HG03457 (cell line): ENCODE data around the gene E2F3.

Experiments
- ATAC-seq: cut with Tn5 transposase; IDR thresholded peaks from one replicate; pipeline ENCODE4 v1.9.1; 2021; ENCODE audit warnings: moderate number of reproducible peaks; ENCODE audit not compliant: unreplicated experiment

The E2F3 gene

GRCh38 chr6:20402092-20402341 lies 338 bp downstream of the E2F3 start:
- ATAC-seq, result no peak

GRCh38 chr6:20402342-20403069 lies 827 bp downstream of the E2F3 start:
- no peak for ATAC-seq

GRCh38 chr6:20403070-20403765 lies 1.5 kb downstream of the E2F3 start:
- peak; percentile 48 for ATAC-seq

- peak; percentile 0 for ATAC-seq
These were observed 2.3 kb downstream of the E2F3 start for GRCh38 chr6:20403766-20404640.

GRCh38 chr6:20404641-20405032 lies 3.0 kb downstream of the E2F3 start:
- ATAC-seq, result peak; percentile 30

GRCh38 chr6:20408851-20409250 lies 7.2 kb downstream of the E2F3 start:
- ATAC-seq, result no peak

GRCh38 chr6:20409427-20409971 lies 7.8 kb downstream of the E2F3 start:
- ATAC-seq, result peak; percentile 95

GRCh38 chr6:20411544-20411943 lies 9.9 kb downstream of the E2F3 start:
- no peak for ATAC-seq

- ATAC-seq, result no peak
These were observed 10.4 kb downstream of the E2F3 start for GRCh38 chr6:20411953-20412681.

GRCh38 chr6:20412682-20413073 lies 11.0 kb downstream of the E2F3 start:
- ATAC-seq, result no peak

- ATAC-seq, result no peak
These were observed 12.1 kb downstream of the E2F3 start for GRCh38 chr6:20413826-20414225.

GRCh38 chr6:20414711-20415110 lies 13.0 kb downstream of the E2F3 start:
- no peak for ATAC-seq

- no peak for ATAC-seq
These were observed 13.6 kb downstream of the E2F3 start for GRCh38 chr6:20415304-20415703.

- no peak for ATAC-seq
These were observed 14.2 kb downstream of the E2F3 start for GRCh38 chr6:20415712-20416454.

GRCh38 chr6:20416567-20417345 lies 15.1 kb downstream of the E2F3 start:
- ATAC-seq, result no peak

GRCh38 chr6:20417819-20418218 lies 16.1 kb downstream of the E2F3 start:
- ATAC-seq, result peak; percentile 59

- ATAC-seq, result no peak
These were observed 24.8 kb downstream of the E2F3 start for GRCh38 chr6:20426177-20427082.

- ATAC-seq, result peak; percentile 76
These were observed 26.2 kb downstream of the E2F3 start for GRCh38 chr6:20427856-20428255.
